GM15510 (cell line): ENCODE measurements around the gene CIPC.

Experiments used
- POLR2A ChIP-seq: IDR thresholded peaks from 3 replicates; pipeline ENCODE4 v1.6.1; 2011; ENCODE audit warnings: borderline replicate concordance; ENCODE audit not compliant: insufficient read length; ENCODE audit errors: extremely low read depth

The CIPC gene

DNA sequence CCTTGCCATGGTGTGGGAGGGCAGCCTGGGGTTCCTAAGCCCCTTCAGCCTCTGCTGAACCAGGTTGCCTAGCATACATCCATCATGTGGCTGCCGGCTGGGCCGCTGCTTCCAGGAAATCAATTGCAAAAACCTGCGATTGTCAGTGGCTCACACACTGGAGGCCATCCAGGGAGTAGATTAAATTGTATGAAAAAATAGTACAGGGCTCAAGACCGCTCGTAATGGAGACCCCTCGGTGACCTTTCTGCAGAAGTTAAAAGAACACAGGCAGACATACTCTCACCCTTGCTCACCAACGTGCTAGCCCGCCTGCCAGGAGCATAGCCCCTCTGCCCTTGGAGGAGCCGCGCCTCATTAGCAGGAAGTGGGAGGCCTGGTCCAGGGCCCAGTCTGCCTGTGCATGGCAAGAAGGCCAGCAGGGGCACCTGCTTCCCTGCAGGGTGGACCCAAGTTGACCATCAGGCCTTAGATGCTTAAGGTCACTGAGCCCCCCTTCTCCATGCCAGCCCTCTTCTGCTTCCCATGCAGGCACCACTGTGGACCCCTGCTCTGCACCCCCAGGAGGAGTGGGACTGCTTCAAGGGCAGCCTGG is 31.4 kb upstream of the CIPC start:
- TF ChIP-seq POLR2A, result no peak

DNA sequence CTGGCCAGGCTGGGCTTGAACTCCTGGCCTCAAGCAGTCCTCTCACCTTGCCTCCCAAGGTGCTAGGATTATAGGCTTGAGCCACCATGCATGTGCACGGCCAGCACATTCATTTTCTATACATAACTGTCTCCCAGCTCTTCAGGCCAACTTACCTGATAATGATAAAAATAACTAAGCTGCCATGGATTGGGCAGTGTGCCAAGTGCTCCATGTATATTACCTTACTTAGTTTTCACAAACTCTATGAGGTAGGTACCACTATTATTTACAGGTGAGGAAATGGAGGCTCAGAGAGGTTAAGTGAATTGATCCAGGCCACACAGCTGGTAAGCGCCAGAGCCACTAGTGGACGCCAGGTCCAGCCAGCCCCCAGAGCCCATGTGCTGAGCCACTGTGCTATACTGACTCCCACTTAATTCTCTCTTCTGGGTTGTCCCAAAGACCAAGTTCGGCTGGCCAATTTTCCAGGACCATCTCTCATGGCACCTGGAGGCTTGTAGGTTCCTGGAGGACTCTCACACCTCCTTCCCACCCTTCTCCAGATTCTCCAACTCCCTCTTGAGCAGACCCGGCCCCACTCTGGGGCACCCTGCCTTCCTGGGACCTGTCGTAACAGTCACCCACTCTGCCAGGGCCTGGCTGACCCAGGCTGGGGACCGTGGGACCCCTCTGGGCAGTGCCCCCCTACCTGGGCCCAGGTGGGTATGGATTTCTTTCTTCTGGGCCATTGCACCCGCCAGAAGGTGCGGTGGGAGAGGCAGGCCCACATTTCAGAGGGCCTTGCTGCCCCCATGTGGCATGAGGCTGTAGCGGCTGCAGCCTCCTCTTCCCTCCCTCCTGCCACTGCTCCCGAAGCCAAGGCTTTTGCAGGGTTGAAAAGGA is 30.2 kb upstream of the CIPC start:
- no peak for TF ChIP-seq POLR2A

DNA sequence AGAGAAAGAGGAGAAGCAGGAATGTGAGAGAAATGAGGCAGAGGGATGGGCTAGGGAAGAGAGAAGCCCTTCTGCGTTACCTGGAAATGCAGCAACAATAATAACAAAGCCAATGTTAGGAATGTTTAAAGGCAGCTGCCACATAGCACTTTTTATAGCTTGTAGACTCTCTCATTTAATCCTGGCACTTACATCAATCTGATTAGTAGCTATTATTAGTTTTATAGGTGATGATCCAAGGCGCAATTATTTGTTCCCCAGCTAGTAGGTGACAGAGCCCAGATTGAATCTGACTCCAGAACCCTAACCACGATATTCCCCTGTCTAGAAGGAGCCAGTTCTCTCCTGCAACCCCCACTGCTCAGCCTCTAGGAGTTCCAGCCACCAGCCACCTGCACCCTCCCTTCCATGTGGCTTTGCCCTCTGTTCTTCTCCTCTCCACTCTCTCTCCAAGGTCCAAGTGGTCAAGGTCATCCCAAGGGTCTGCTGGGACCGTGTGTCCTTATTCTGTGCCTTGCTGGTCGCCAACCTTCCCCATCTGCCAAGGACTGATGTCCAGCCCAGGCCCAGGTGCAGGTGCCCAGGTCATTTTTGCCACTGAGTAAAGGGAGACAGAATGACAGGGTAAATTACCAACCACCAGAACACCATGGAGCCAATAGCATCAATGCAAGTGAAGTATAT is 29.4 kb upstream of the CIPC start:
- no peak for TF ChIP-seq POLR2A

DNA sequence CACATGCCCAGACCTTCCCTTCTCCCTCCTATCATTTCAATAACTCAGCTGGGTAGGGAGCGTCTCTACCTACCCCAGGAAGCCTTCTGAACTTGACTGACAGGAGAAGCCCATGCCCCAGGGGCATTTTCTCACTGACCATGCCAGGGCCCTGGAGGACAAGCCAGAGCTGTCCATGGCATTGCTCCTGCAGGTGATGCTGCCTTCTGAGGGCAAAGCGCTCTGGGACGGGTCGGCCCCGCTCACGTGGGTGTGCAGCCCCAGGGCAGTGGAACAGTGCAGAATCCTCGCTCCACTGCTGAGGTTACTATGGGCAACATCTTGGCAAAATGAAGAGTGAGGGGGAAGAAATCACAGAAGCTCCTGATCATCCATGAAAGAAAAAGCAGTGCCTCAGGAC is 28.5 kb upstream of the CIPC start:
- TF ChIP-seq POLR2A, result no peak

DNA sequence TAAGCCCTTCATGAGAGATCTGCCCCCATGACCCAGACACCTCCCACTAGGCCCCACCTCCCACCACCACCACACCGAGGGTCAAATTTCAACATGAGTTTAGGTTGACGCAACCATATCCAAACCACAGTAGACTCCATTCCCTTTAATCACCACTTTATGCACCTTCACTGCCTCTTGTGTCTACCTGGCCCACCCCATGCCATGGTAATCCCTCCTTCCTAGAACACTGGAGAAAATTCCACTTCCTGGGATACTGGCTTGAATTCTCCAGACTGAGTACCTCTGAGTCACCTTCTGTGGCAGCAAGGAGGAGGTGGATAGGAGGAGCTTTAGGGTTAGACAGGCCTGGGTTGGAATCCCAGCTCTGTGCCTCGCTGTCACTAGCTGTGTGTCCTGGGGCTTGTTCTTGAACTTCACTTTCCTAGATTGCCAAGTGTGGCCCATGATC is 26.1 kb upstream of the CIPC start:
- TF ChIP-seq POLR2A, result no peak

DNA sequence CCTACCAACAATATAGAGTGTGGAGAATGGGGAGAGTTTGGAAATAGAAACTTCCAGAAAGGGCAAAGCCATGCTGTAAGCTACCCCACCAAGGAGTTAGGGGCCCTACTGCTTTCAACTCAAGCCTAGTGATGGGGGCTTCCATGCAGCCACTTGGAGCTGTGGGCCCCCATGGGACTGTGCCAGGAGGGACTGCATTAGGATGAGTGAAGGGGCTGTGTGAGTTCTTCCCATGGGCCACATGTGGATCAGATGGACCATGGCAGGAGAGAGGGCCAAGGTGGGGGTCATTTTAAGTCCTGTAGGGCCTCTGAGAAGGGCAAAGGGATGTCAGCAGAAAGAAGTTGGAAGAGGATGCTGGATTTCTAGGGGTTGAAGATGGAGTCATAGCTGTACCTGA is 23.1 kb upstream of the CIPC start:
- no peak for TF ChIP-seq POLR2A

DNA sequence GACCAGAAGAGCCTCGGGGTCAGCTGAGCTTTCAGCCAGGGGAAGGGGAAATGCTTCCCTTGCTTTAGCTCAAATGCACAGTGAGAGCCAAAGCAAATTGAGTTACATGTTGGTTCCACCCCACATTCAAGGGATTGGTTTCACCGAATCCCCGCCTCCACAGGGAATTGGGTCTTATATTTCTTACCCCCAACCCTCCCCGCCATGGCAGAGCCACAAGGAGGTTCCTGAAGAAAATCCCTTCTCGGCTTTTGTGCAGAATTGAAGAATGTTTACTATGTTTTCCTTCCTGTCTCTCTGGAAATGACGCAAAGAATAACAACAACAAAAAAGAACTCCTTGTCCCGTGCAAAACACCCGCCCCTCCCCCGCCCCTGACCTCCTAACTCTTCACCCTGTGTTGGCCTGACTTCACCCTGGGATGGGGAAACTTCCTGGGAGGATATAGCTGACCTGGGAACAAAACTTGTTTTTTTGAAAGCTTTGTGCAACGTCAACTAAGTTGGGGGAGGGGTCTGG is 21.9 kb upstream of the CIPC start:
- no peak for TF ChIP-seq POLR2A

DNA sequence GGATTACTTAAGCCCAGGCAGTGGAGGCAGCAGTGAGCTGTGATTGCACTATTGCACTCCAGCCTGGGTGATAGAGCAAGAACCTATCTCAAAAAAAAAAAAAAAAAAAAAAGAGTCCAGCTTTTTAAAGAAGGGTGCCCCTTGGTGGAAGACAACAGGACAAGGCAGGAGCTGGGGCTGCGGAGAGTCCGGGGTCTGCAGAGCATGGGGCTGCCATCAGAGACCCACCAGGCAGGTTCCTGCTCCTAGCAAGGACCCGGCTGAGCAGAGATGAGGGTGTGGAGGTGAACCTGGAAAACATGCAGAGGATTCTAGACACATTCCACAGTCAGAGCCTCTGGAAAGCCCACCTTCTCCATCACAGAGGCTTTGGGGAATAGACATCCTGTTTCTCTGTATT is 21.0 kb upstream of the CIPC start:
- no peak for TF ChIP-seq POLR2A

DNA sequence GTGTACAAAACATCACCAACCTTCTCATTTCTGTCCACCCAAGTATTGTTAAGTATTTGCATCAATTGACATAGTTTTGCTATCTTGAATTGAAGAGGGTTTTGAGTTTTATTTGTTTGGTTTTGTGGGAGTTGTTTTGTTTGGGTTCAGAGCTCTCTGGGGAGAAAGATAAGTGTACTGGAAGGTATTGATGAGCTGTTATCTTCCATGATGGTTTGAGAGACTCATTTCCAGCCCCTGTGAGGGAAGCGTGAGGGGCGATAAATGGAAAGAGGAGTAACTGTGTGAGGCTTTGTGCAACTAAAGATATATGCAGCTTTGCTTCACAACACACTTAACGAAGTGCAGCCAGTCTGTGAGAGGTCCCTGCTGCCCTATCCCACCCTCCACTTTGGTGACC is 15.7 kb upstream of the CIPC start:
- TF ChIP-seq POLR2A, result no peak

DNA sequence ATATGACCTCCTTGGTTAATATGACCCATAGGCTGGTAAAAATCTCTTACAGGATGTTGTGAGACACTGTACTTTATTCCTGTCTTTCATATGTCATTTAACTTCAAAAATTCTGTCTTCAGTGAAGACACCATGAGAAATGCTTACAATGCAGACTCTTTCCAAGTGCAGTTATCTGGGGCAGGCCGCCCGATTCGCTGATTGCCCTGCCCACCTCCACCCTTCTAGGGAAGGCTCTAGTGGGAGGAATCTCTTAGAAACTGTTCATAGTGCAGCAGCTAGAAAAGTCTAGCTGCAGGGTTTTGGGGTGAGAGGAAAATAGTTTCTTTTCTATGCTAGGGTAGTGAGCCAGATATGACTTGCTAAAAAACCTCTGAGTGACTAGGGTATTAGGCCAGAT is 15.0 kb upstream of the CIPC start:
- no peak for TF ChIP-seq POLR2A

DNA sequence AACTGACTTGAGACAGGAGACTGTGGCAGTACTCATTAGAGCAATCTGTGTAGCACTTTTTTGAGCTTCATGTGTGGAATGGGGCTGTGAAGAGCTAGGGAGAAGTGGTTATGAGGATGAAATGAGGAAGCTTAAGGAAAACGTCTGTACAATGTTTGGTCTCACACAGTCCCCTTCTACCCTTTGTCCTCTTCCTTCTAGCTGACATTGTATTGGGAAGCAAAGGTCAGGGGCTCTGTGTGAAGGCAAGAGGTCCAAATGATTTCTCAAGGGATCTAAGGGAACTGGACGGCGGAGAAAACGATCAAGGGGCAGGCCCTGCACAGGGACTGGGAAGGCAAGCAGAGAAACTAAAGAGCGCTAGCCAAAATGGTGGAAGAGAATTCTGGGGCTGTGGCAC is 13.1 kb upstream of the CIPC start:
- no peak for TF ChIP-seq POLR2A

DNA sequence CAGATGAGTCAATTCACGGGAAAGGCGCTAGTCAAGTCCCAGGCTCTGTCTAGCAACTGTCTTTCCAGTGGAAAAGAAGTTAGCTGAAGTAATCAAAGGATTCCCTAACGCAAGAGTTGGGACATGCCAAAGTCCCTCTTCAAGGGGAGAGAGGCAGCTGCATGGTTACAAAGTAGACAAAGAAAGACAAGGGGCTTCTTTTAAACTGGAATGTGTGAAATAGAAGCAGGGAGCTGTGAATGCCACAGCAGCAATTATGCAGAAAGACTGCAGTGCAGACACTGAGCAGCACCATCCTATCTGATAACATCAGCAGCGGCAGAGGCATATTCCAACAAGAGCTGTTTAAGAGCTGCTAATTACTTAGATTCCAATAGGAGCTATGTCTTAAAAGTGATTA is 12.5 kb upstream of the CIPC start:
- no peak for TF ChIP-seq POLR2A

DNA sequence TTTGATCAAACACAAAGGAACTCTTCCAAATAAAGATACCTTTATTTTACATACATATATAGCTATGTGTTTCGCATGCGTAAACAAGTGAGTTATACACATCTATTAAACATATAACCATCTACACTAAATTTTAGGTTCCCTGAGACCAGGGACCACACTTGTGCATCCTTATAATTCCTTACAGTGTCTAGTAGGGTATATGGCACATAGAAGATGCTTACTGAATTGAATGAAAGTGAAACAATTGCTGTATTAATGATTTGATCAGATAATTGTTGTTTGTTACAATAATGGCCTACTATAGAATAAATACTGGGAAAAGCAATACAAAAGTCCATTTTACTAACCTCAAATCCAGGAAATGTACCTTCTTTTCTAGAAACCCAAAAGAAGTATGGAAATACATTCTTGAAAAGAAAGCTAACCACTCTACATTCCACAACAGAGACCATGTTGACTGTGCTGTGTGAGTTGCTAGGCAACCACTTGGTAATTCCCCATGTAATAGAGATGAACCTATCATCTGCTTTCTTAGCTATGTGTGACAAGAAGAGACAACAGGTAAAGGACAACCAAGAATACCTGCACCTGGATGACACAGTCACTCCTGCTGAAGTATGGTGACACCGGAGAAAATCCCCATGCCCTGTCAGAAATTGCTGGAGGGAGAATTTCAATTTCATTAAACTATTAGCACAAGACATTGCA is 11.9 kb upstream of the CIPC start:
- TF ChIP-seq POLR2A, result no peak

DNA sequence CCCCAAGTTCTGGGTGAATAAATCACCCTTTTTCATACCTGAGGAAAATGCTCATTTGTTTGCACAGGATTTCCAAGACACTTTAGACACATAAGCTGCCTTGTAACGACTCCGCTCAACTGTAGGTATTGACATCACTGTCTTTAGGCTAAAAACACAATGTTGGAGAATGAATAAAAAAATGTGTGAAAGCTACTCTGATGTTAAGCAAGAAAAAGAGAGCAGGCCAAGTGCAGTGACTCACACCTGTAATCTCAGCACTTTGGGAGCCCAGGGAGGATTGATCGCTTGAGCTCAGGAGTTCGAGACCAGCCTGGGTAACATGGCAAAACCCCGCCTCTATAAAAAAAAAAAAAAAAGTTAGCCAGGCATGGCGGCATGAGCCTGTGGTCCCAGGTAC is 11.1 kb upstream of the CIPC start:
- no peak for TF ChIP-seq POLR2A

DNA sequence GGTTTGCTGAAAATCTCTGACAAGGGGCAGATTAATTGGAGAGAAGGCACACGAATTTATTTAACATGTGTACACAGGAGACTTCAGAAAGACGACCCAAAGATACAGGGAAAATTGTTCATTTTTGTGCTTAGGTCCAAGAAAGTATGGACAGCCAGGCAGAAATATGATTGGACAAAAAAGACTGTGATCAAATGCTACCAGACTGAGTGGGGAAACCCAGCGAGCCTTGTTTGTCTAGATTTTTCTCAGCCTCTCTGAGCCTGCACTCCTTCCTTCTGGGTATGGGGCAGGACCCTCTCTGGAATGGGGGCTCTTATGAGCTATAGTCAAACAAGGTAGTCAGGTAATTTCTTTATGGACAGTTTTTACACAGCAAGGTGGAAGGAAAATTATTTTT is 10.4 kb upstream of the CIPC start:
- no peak for TF ChIP-seq POLR2A
